AG09309 (cell line): Measurements from ENCODE around the gene RSL24D1.
"Not testable (repeated sequence)": the region's sequence is repeated elsewhere in the genome, so short reads cannot be mapped to it uniquely, and the experiment has no call there.

Experiments used
- DNase-seq: peaks from one replicate; pipeline ENCODE4 v3.0.0-alpha.2; 2010; ENCODE audit warnings: low read depth
- H3K4me3 ChIP-seq: 2 replicates; pipeline ENCODE4 v1.5.1; 2011; ENCODE audit warnings: mild to moderate bottlenecking, low read depth, low read length, moderate library complexity; ENCODE audit not compliant: control insufficient read depth
- CTCF ChIP-seq: IDR thresholded peaks from 2 replicates; pipeline ENCODE4 v1.5.1; 2011; ENCODE audit warnings: mild to moderate bottlenecking, low read depth, low read length, inconsistent platforms; ENCODE audit not compliant: insufficient read depth, control insufficient read depth; ENCODE audit errors: missing control alignments

The RSL24D1 gene

DNA sequence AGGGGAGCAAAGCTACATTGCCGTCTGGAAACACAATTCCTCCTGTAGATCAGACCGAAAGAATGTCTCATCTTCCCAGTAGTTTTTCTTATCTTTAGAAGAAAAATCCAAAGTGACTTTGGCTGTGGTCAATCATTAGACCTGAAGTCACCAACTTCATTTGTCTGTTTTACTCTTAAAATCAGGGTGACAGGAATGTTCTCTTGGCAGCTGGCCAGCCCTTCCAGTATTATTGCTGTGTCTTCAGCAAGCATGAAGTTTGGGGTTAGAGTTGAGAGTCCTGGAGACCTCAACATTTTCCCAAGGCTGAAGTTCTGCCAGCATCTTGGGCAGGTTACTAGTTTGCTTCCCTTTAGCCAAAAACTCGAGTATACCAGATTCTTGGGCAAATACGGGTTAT is 32.5 kb downstream of the RSL24D1 start:
- no peak overlapping the region for H3K4me3 ChIP-seq
- no peak for TF ChIP-seq CTCF
- no peak for DNase-seq

DNA sequence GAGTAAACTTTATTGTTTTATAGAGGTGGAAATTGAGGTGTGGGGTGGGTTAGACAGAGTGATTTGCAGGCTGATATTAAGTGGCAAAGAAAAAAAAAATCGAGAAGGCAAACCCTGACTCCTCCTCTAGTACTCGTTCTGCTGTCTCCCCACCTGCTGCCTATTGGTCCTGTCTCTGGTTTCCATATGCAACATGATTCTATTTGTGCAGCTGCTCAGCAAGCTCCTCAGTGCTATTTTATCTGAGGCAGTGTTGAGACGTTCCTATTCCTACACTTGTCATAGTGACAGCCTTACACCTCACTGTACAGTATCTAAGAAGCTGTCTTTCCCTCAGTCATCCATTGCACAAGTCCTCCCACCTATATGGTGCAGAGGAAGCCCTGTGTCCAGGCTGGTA is 45.1 kb downstream of the RSL24D1 start:
- no peak for TF ChIP-seq CTCF
- no peak for DNase-seq
- H3K4me3 ChIP-seq: no peak overlapping the region

DNA sequence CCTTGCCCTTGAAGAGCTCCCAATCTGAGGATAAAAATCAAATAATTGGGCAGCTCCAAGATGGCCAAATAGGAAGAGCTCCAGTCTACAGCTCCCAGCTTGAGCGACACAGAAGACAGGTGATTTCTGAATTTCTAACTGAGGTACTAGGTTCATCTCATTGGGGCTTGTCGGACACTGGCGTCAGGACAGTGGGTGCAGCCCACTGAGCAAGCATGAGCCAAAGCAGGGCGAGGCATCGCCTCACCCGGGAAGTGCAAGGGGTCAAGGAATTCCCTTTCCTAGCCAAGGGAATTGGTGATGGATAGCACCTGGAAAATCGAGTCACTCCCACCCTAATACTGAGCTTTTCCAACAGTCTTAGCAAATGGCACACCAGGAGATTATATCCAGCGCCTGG is 53.6 kb downstream of the RSL24D1 start:
- not testable (repeated sequence) for DNase-seq, H3K4me3 ChIP-seq

GRCh38 chr15:55133972-55134371 is 62.8 kb downstream of the RSL24D1 start:
- no peak overlapping the region for H3K4me3 ChIP-seq
- TF ChIP-seq CTCF: no peak
- no peak for DNase-seq

DNA sequence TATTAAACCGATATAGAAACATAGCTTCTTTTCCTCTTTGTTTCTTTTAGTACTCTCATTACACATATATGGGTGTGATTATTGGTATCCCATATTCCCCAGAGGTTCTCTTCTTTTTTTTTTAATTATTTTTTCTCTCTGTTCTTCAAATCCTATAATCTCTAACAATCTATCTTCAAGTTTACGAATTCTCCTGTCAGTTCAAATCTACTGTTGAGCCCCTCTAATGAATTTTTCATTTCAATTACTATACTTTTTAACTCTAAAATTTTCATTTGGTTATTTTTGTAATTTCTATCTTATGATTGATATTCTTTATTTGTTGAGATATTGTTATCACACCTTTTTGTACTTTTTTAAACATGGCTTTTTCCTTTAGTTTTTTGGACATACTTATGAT is 64.1 kb downstream of the RSL24D1 start:
- TF ChIP-seq CTCF: no peak
- no peak overlapping the region for H3K4me3 ChIP-seq
- no peak for DNase-seq
